HAP-1 (cell line): Measurements from ENCODE around the gene MST1.

Experiments used
- DNase-seq, 2 experiments: peaks; one replicate each; pipeline ENCODE4 v3.0.0-alpha.2; 2016 to 2020; ENCODE audit warnings: low spot score in 2 of 2
- H3K27me3 ChIP-seq: fragments of 250-450 bp; sonication (Bioruptor Pico); 2 replicates; pipeline ENCODE4 v1.5.1; 2020; ENCODE audit warnings: low read depth, mild to moderate bottlenecking, moderate library complexity
- H3K36me3 ChIP-seq: fragments of 250-450 bp; sonication (Bioruptor Pico); replicated peaks from 2 replicates; pipeline ENCODE4 v1.5.1; 2020; ENCODE audit warnings: mild to moderate bottlenecking
- H3K4me1 ChIP-seq: fragments of 250-450 bp; sonication (Bioruptor Pico); 2 replicates; pipeline ENCODE4 v1.5.1; 2020; ENCODE audit warnings: mild to moderate bottlenecking
- H3K4me3 ChIP-seq: fragments of 250-450 bp; sonication (Bioruptor Pico); 2 replicates; pipeline ENCODE4 v1.5.1; 2020; ENCODE audit warnings: mild to moderate bottlenecking, moderate library complexity
- H3K9me3 ChIP-seq: fragments of 250-450 bp; sonication (Bioruptor Pico); 2 replicates; pipeline ENCODE4 v1.5.1; 2020; ENCODE audit warnings: mild to moderate bottlenecking, moderate library complexity
- in situ Hi-C: fragments of 300-500 bp; cut with MboI; formaldehyde crosslinking; loops from 3 replicates; pipeline ENCODE4 v1.14.3; 2020; ENCODE audit warnings: low sequenced_read_pairs, inconsistent platforms, mixed read lengths

The MST1 gene

GRCh38 chr3:49722896-49723295 is 33.6 kb upstream of the MST1 start:
- H3K27me3 ChIP-seq: no peaks in the 10 kb centered on the region
- H3K36me3 ChIP-seq: peaks cover 46% of the 10 kb centered on the region
- H3K4me3 ChIP-seq: peak overlapping the region; percentile 97
- no peak for DNase-seq
- 0 out of 2 replicates have a peak, but pooled peaks cover 3% of the 10 kb centered on the region for H3K9me3 ChIP-seq
- in situ Hi-C loops: no loop called here
- peaks cover 11% of the 10 kb centered on the region for H3K4me1 ChIP-seq

- Histone ChIP-seq H3K27me3 (no peaks in the 10 kb centered on the region), H3K36me3 (peaks cover 39% of the 10 kb centered on the region), H3K4me1 (peaks cover 11% of the 10 kb centered on the region), H3K4me3 (peak overlapping the region; percentile 97; the same call in 1 of the 2 replicates), H3K9me3 (0 out of 2 replicates have a peak, but pooled peaks cover 3% of the 10 kb centered on the region)
- in situ Hi-C loops: no loop called here
- DNase-seq: no peak
Observed at GRCh38 chr3:49721896-49722781, 32.9 kb upstream of the MST1 start.

- Histone ChIP-seq H3K4me1 (peaks cover 11% of the 10 kb centered on the region), H3K36me3 (peaks cover 37% of the 10 kb centered on the region), H3K4me3 (no peak overlapping the region), H3K27me3 (no peaks in the 10 kb centered on the region), H3K9me3 (0 out of 2 replicates have a peak, but pooled peaks cover 3% of the 10 kb centered on the region)
- DNase-seq: no peak
- in situ Hi-C loops: no loop called here
Observed at GRCh38 chr3:49721596-49721895, 32.3 kb upstream of the MST1 start.

GRCh38 chr3:49720855-49721595 is 31.8 kb upstream of the MST1 start:
- H3K4me3 ChIP-seq: no peak overlapping the region
- peaks cover 40% of the 10 kb centered on the region for H3K36me3 ChIP-seq
- no peak for DNase-seq
- H3K4me1 ChIP-seq: peaks cover 11% of the 10 kb centered on the region
- H3K27me3 ChIP-seq: no peaks in the 10 kb centered on the region
- 0 out of 2 replicates have a peak, but pooled peaks cover 3% of the 10 kb centered on the region for H3K9me3 ChIP-seq
- in situ Hi-C loops: no loop called here

GRCh38 chr3:49719214-49719884 is 30.1 kb upstream of the MST1 start, which contains the start of gene AMIGO3:
Gene AMIGO3, minus strand, starts transcription at chr3:49719684. Its CDS starts 219 bp downstream, at chr3:49719465.
- peaks cover 40% of the 10 kb centered on the region for H3K36me3 ChIP-seq
- H3K27me3 ChIP-seq: no peaks in the 10 kb centered on the region
- in situ Hi-C loops: no loop called here
- DNase-seq: peak; percentile 78 to 96
- 0 out of 2 replicates have a peak, but pooled peaks cover 3% of the 10 kb centered on the region for H3K9me3 ChIP-seq
- peak within 1 kb of the TSS; percentile 33 for H3K4me3 ChIP-seq
- H3K4me1 ChIP-seq: peaks cover 8% of the 10 kb centered on the region

GRCh38 chr3:49718858-49719213 is 29.6 kb upstream of the MST1 start:
- 0 out of 2 replicates have a peak, but pooled peaks cover 3% of the 10 kb centered on the region for H3K9me3 ChIP-seq
- H3K36me3 ChIP-seq: peaks cover 40% of the 10 kb centered on the region
- in situ Hi-C loops: no loop called here
- H3K27me3 ChIP-seq: no peaks in the 10 kb centered on the region
- DNase-seq: no peak
- H3K4me3 ChIP-seq: peak overlapping the region; percentile 33; the same call in 1 of the 2 replicates
- peaks cover 6% of the 10 kb centered on the region for H3K4me1 ChIP-seq

GRCh38 chr3:49717959-49718857 is 28.9 kb upstream of the MST1 start:
- no peaks in the 10 kb centered on the region for H3K27me3 ChIP-seq
- peaks cover 37% of the 10 kb centered on the region for H3K36me3 ChIP-seq
- in situ Hi-C loops: no loop called here
- DNase-seq: no peak
- H3K4me3 ChIP-seq: no peak overlapping the region
- peaks cover 6% of the 10 kb centered on the region for H3K4me1 ChIP-seq
- 0 out of 2 replicates have a peak, but pooled peaks cover 3% of the 10 kb centered on the region for H3K9me3 ChIP-seq

GRCh38 chr3:49717211-49717958 is 28.1 kb upstream of the MST1 start:
- in situ Hi-C loops: no loop called here
- Histone ChIP-seq H3K27me3 (no peaks in the 10 kb centered on the region), H3K9me3 (0 out of 2 replicates have a peak, but pooled peaks cover 3% of the 10 kb centered on the region), H3K4me1 (peaks cover 2% of the 10 kb centered on the region), H3K36me3 (peaks cover 31% of the 10 kb centered on the region), H3K4me3 (no peak overlapping the region)
- DNase-seq: no peak

GRCh38 chr3:49716691-49717210 is 27.5 kb upstream of the MST1 start:
- DNase-seq: no peak
- H3K4me3 ChIP-seq: no peak overlapping the region
- peaks cover 25% of the 10 kb centered on the region for H3K36me3 ChIP-seq
- in situ Hi-C loops: no loop called here
- no peaks in the 10 kb centered on the region for H3K27me3 ChIP-seq
- H3K4me1 ChIP-seq: peaks cover 2% of the 10 kb centered on the region
- H3K9me3 ChIP-seq: 0 out of 2 replicates have a peak, but pooled peaks cover 3% of the 10 kb centered on the region

GRCh38 chr3:49716169-49716568 is 26.9 kb upstream of the MST1 start:
- H3K9me3 ChIP-seq: 0 out of 2 replicates have a peak, but pooled peaks cover 3% of the 10 kb centered on the region
- no peak for DNase-seq
- peaks cover 2% of the 10 kb centered on the region for H3K4me1 ChIP-seq
- no peaks in the 10 kb centered on the region for H3K27me3 ChIP-seq
- H3K36me3 ChIP-seq: peaks cover 19% of the 10 kb centered on the region
- H3K4me3 ChIP-seq: no peak overlapping the region
- in situ Hi-C loops: no loop called here

- DNase-seq: no peak
- Histone ChIP-seq H3K9me3 (0 out of 2 replicates have a peak, but pooled peaks cover 3% of the 10 kb centered on the region), H3K36me3 (peaks cover 14% of the 10 kb centered on the region), H3K4me1 (peaks cover 2% of the 10 kb centered on the region), H3K27me3 (no peaks in the 10 kb centered on the region), H3K4me3 (no peak overlapping the region)
- in situ Hi-C loops: no loop called here
Observed at GRCh38 chr3:49715611-49716121, 26.4 kb upstream of the MST1 start.
